NCI-H2081 (cell line): Measurements from ENCODE around the gene RNF34.

Experiments used
- DNase-seq, 2 experiments: peaks; one replicate each; lab custom pipeline; 2025; lab: John Stamatoyannopoulos, UW

The RNF34 gene

GRCh38 chr12:121467638-121468498, 68.0 kb downstream of the RNF34 start:
- DNase-seq = no peak

- peak in 1 of 2 experiments; percentile 6 for DNase-seq
Observed at GRCh38 chr12:121468499-121468801, 68.5 kb downstream of the RNF34 start.

GRCh38 chr12:121470751-121471150, 70.8 kb downstream of the RNF34 start:
- DNase-seq = no peak

- no peak for DNase-seq
Observed at GRCh38 chr12:121472150-121472905, 72.4 kb downstream of the RNF34 start.
